GM12892 (cell line): Measurements from ENCODE around the gene RAB6A.

Experiments
- POLR2A ChIP-seq: IDR thresholded peaks from 2 replicates; pipeline ENCODE4 v1.6.1; 2011; ENCODE audit warnings: low read depth, low read length, control low read depth
- POLR2AphosphoS5 ChIP-seq: IDR thresholded peaks from 2 replicates; pipeline ENCODE4 v1.6.1; 2011; ENCODE audit warnings: low read depth, low read length, control low read depth
- TAF1 ChIP-seq: IDR thresholded peaks from 2 replicates; pipeline ENCODE4 v1.6.1; 2011; ENCODE audit warnings: low read depth, mild to moderate bottlenecking, control low read depth, low read length, borderline replicate concordance

GRCh38 chr11:73753938-73754337 is 6.9 kb downstream of the RAB6A start:
- TF ChIP-seq POLR2AphosphoS5 (no peak), POLR2A (no peak), TAF1 (no peak)
